H9 (cell line): ENCODE results near the gene KCNH1. TPM values are rescaled to one million over a fixed set of nuclear protein-coding genes. Genes with fewer than 3 reads are reported as not detected.

Experiments
- DNase-seq: peaks from one replicate; pipeline ENCODE4 v3.0.0-alpha.2; 2017
- H2AFZ ChIP-seq: one replicate; pipeline ENCODE4 v1.6.1; 2013; ENCODE audit warnings: mild to moderate bottlenecking, low read length, control low read depth, moderate library complexity
- H2AK5ac ChIP-seq: 2 replicates; pipeline ENCODE4 v1.6.1; 2013; ENCODE audit warnings: low read length, control low read depth, mixed read lengths; ENCODE audit not compliant: insufficient read length
- H2BK120ac ChIP-seq: one replicate; pipeline ENCODE4 v1.6.1; 2013; ENCODE audit warnings: low read depth, mild to moderate bottlenecking, low read length, control low read depth, inconsistent platforms; ENCODE audit not compliant: poor library complexity, severe bottlenecking
- H2BK12ac ChIP-seq: 2 replicates; pipeline ENCODE4 v1.6.1; 2013; ENCODE audit warnings: low read length, control low read depth, mixed read lengths, low read depth; ENCODE audit not compliant: insufficient read length
- H2BK15ac ChIP-seq: 2 replicates; pipeline ENCODE4 v1.6.1; 2013; ENCODE audit warnings: low read depth, low read length, control low read depth
- H2BK20ac ChIP-seq: one replicate; pipeline ENCODE4 v1.6.1; 2013; ENCODE audit warnings: low read depth, mild to moderate bottlenecking, low read length, control low read depth, inconsistent platforms; ENCODE audit not compliant: poor library complexity, severe bottlenecking
- H2BK5ac ChIP-seq: 2 replicates; pipeline ENCODE4 v1.6.1; 2013; ENCODE audit warnings: low read length, control low read depth, mixed read lengths; ENCODE audit not compliant: insufficient read length
- H3K14ac ChIP-seq: 2 replicates; pipeline ENCODE4 v1.6.1; 2013; ENCODE audit warnings: low read length, control low read depth; ENCODE audit not compliant: insufficient read depth
- H3K18ac ChIP-seq: 2 replicates; pipeline ENCODE4 v1.6.1; 2013; ENCODE audit warnings: low read depth, mild to moderate bottlenecking, mixed read lengths, low read length, control low read depth; ENCODE audit not compliant: insufficient read length
- H3K23ac ChIP-seq: 2 replicates; pipeline ENCODE4 v1.6.1; 2013; ENCODE audit warnings: low read length, control low read depth, mixed read lengths, low read depth; ENCODE audit not compliant: insufficient read length
- H3K23me2 ChIP-seq: 2 replicates; pipeline ENCODE4 v1.6.1; 2013; ENCODE audit warnings: low read depth, mild to moderate bottlenecking, mixed read lengths, low read length, control low read depth; ENCODE audit not compliant: insufficient read length, poor library complexity, severe bottlenecking
- H3K27ac ChIP-seq: 2 replicates; pipeline ENCODE4 v1.5.1; 2013; ENCODE audit warnings: low read length, control low read depth, mixed read lengths, low read depth; ENCODE audit not compliant: insufficient read length
- H3K27me3 ChIP-seq: 2 replicates; pipeline ENCODE4 v1.6.1; 2013; ENCODE audit warnings: low read length, control low read depth, inconsistent platforms; ENCODE audit not compliant: insufficient read depth
- H3K4ac ChIP-seq: 2 replicates; pipeline ENCODE4 v1.6.1; 2013; ENCODE audit warnings: low read depth, mild to moderate bottlenecking, control low read depth, inconsistent platforms, low read length, moderate library complexity
- H3K4me1 ChIP-seq: 2 replicates; pipeline ENCODE4 v1.6.1; 2013; ENCODE audit warnings: low read length, control low read depth, inconsistent platforms; ENCODE audit not compliant: insufficient read depth
- H3K4me2 ChIP-seq: 2 replicates; pipeline ENCODE4 v1.6.1; 2013; ENCODE audit warnings: low read length, control low read depth, mixed read lengths; ENCODE audit not compliant: insufficient read length, insufficient read depth
- H3K56ac ChIP-seq: 2 replicates; pipeline ENCODE4 v1.6.1; 2013; ENCODE audit warnings: low read depth, mild to moderate bottlenecking, mixed read lengths, low read length, control low read depth; ENCODE audit not compliant: insufficient read length
- H3K79me1 ChIP-seq: 2 replicates; pipeline ENCODE4 v1.6.1; 2013; ENCODE audit warnings: low read depth, mild to moderate bottlenecking, moderate library complexity, low read length, control low read depth, inconsistent platforms; ENCODE audit not compliant: insufficient read depth, poor library complexity, severe bottlenecking
- H3K79me2 ChIP-seq: 2 replicates; pipeline ENCODE4 v1.6.1; 2013; ENCODE audit warnings: low read length, control low read depth, inconsistent platforms; ENCODE audit not compliant: insufficient read depth
- H3K9ac ChIP-seq: 2 replicates; pipeline ENCODE4 v1.6.1; 2013; ENCODE audit warnings: low read length, control low read depth, mixed read lengths; ENCODE audit not compliant: insufficient read length; ENCODE audit errors: extremely low read depth
- H3K9me3 ChIP-seq: one replicate; pipeline ENCODE4 v1.6.1; 2013; ENCODE audit warnings: low read depth, low read length, inconsistent platforms; ENCODE audit not compliant: control insufficient read depth
- H3T11ph ChIP-seq: one replicate; pipeline ENCODE4 v1.6.1; 2013; ENCODE audit warnings: mild to moderate bottlenecking, low read length, control low read depth, inconsistent platforms
- H4K20me1 ChIP-seq: one replicate; pipeline ENCODE4 v1.6.1; 2013; ENCODE audit not compliant: control insufficient read depth, insufficient read length, insufficient read depth
- H4K5ac ChIP-seq: 2 replicates; pipeline ENCODE4 v1.6.1; 2013; ENCODE audit warnings: low read depth, mild to moderate bottlenecking, mixed read lengths, low read length, control low read depth; ENCODE audit not compliant: insufficient read length
- H4K8ac ChIP-seq: replicated peaks from 2 replicates; pipeline ENCODE4 v1.6.1; 2013; ENCODE audit warnings: low read length, control low read depth, mixed read lengths, low read depth; ENCODE audit not compliant: insufficient read length
- H4K91ac ChIP-seq: 2 replicates; pipeline ENCODE4 v1.6.1; 2013; ENCODE audit warnings: low read depth, mild to moderate bottlenecking, moderate library complexity, mixed read lengths, low read length, control low read depth; ENCODE audit not compliant: insufficient read length
- H3K27ac Mint-ChIP-seq, 3 experiments: 2 replicates in 2 of 3; 3 replicates in 1 of 3; pipeline ENCODE4 v1.8.0; 2020 to 2021; ENCODE audit warnings: mixed read lengths in 3 of 3, mild to moderate bottlenecking in 1 of 3, moderate library complexity in 1 of 3
- H3K27me3 Mint-ChIP-seq: 2 replicates; pipeline ENCODE4 v1.8.0; 2021; ENCODE audit warnings: low read depth, mild to moderate bottlenecking, moderate library complexity, mixed read lengths
- H3K36me3 Mint-ChIP-seq, 3 experiments: 2 replicates in 2 of 3; 3 replicates in 1 of 3; pipeline ENCODE4 v1.8.0; 2020 to 2021; ENCODE audit warnings: low read depth in 3 of 3, mixed read lengths in 3 of 3; ENCODE audit not compliant: insufficient read depth in 1 of 3
- H3K4me1 Mint-ChIP-seq, 2 experiments: 2 replicates each; pipeline ENCODE4 v1.8.0; 2020; ENCODE audit warnings: mixed read lengths in 2 of 2
- H3K4me3 Mint-ChIP-seq, 2 experiments: 2 replicates in 1 of 2; 3 replicates in 1 of 2; pipeline ENCODE4 v1.8.0; 2020 to 2021; ENCODE audit warnings: mild to moderate bottlenecking in 2 of 2, mixed read lengths in 2 of 2, moderate library complexity in 1 of 2
- H3K9me3 Mint-ChIP-seq, 2 experiments: 2 replicates in 1 of 2; 3 replicates in 1 of 2; pipeline ENCODE4 v1.8.0; 2020; ENCODE audit warnings: mild to moderate bottlenecking in 2 of 2, mixed read lengths in 2 of 2, moderate library complexity in 1 of 2
- CTCF ChIP-seq: fragments of 200-600 bp; sonication (generic); conservative IDR thresholded peaks from 3 replicates; pipeline ENCODE4 v1.8.0; 2021; ENCODE audit warnings: antibody characterized with exemption, mild to moderate bottlenecking
- WGBS: extraction: QIAGEN DNeasy Blood & Tissue Kit; methylation state at CpG from one replicate; pipeline ENCODE4 v1.1.7; 2013; ENCODE audit warnings: missing lambda C conversion rate, low lambda C conversion rate, mixed read lengths; ENCODE audit not compliant: insufficient read length; ENCODE audit errors: extremely low coverage; 5-methylcytosine and 5-hydroxymethylcytosine counted together
- total RNA-seq: library from RNA; stranded (reverse); gene quantifications from 2 replicates; pipeline ENCODE4 v1.2.1, GENCODE V29; 2021

KCNH1 gene
- total RNA-seq, 1 experiment from 2014 or later, result 0.11 TPM

- H3K4me1 Mint-ChIP-seq, result peaks cover 2 to 3% of the 10 kb centered on the region in 2 experiments
- Histone ChIP-seq H3K23me2 (no peaks in the 10 kb centered on the region), H3K9ac (no peak overlapping the region), H2AFZ (no peak overlapping the region), H4K5ac (no peak overlapping the region), H2BK120ac (no peak overlapping the region), H3T11ph (no peak overlapping the region), H3K4ac (no peak overlapping the region), H3K27ac (no peak overlapping the region), H2BK5ac (no peak overlapping the region), H3K4me2 (no peak overlapping the region), H4K8ac (no peak overlapping the region), H2BK15ac (no peak overlapping the region), H3K4me1 (no peaks in the 10 kb centered on the region), H2AK5ac (no peak overlapping the region), H2BK20ac (no peak overlapping the region), H3K56ac (no peak overlapping the region), H3K79me1 (no peaks in the 10 kb centered on the region), H3K9me3 (no peaks in the 10 kb centered on the region), H2BK12ac (no peak overlapping the region), H3K79me2 (no peaks in the 10 kb centered on the region), H3K23ac (no peak overlapping the region), H3K14ac (no peak overlapping the region), H3K18ac (no peak overlapping the region), H3K27me3 (no peaks in the 10 kb centered on the region), H4K91ac (no peak overlapping the region), H4K20me1 (no peaks in the 10 kb centered on the region)
- no peak for TF ChIP-seq CTCF
- peaks cover 2 to 23% (median 4%) of the 10 kb centered on the region in 3 experiments; a peak in 6 of 7 replicates for H3K36me3 Mint-ChIP-seq
- H3K27ac Mint-ChIP-seq, result no peak overlapping the region
- H3K9me3 Mint-ChIP-seq, result peaks cover 21 to 26% of the 10 kb centered on the region in 2 experiments
- no peak for DNase-seq
- no CpG with 5 or more reads among the region's 1 CpG for WGBS
- H3K27me3 Mint-ChIP-seq, result no peaks in the 10 kb centered on the region
- H3K4me3 Mint-ChIP-seq, result no peak overlapping the region
Measured at GRCh38 chr1:211158866-211159265, 24.9 kb upstream of the KCNH1 start.
